ENCODE data around the gene CSMD2. TPM values are rescaled to one million over a fixed set of nuclear protein-coding genes. Genes with fewer than 3 reads are reported as not detected.

CSMD2 gene
- total RNA-seq, 1 experiment from 2014 or later = not detected

GRCh38 chr1:33697816-33698215 lies 467.2 kb downstream of the CSMD2 start:
- TF ChIP-seq EZH2 (IDR thresholded peaks at IDR 0.05; ENCODE audit: low read depth) = no peak
- no peak for TF ChIP-seq CTCF (conservative IDR thresholded peaks at IDR 0.05)
- Histone ChIP-seq H4K20me1 (ENCODE audit: insufficient read depth) (no peaks in the 10 kb centered on the region), H3K79me2 (ENCODE audit: low read depth) (no peaks in the 10 kb centered on the region), H3K27ac (no peak overlapping the region), H3K4me3 (no peak overlapping the region), H3K36me3 (ENCODE audit: low read depth) (no peaks in the 10 kb centered on the region), H3K27me3 (ENCODE audit: insufficient read depth, low read depth) (peaks cover 46% of the 10 kb centered on the region), H3K4me1 (replicated peaks; ENCODE audit: insufficient read depth) (no peaks in the 10 kb centered on the region), H2AFZ (no peak overlapping the region), H3K9me2 (ENCODE audit: insufficient read depth) (no peaks in the 10 kb centered on the region), H3F3A (ENCODE audit: insufficient read depth, low read depth) (no peaks in the 10 kb centered on the region), H3K4me2 (no peak overlapping the region), H3K9me3 (ENCODE audit: insufficient read depth, low read depth) (no peaks in the 10 kb centered on the region)
- intact Hi-C loops (cut with micrococcal nuclease; ENCODE audit: unreplicated experiment) = no loop called here
- POLR2A ChIA-PET (ENCODE audit: unreplicated experiment) = no interaction called here
- no TSS peak for BruUV-seq (replicated peaks)
- CTCF ChIA-PET = no interaction called here
- DNase-seq = no peak

- H3K36me3 ChIP-seq (ENCODE audit: low read depth) = no peaks in the 10 kb centered on the region
- no peak overlapping the region for H3K4me2 ChIP-seq
- ChIA-PET CTCF (no interaction called here), POLR2A (ENCODE audit: unreplicated experiment) (no interaction called here)
- H3K79me2 ChIP-seq (ENCODE audit: low read depth) = no peaks in the 10 kb centered on the region
- H4K20me1 ChIP-seq (ENCODE audit: insufficient read depth) = no peaks in the 10 kb centered on the region
- peaks cover 54% of the 10 kb centered on the region for H3K27me3 ChIP-seq (ENCODE audit: insufficient read depth, low read depth)
- H3F3A ChIP-seq (ENCODE audit: insufficient read depth, low read depth) = no peaks in the 10 kb centered on the region
- no peak for DNase-seq
- intact Hi-C loops (cut with micrococcal nuclease; ENCODE audit: unreplicated experiment) = no loop called here
- BruUV-seq (replicated peaks) = no TSS peak
- H3K27ac ChIP-seq = no peak overlapping the region
- no peaks in the 10 kb centered on the region for H3K9me3 ChIP-seq (ENCODE audit: insufficient read depth, low read depth)
- H3K4me3 ChIP-seq = no peak overlapping the region
- TF ChIP-seq CTCF (conservative IDR thresholded peaks at IDR 0.05) (no peak), EZH2 (IDR thresholded peaks at IDR 0.05; ENCODE audit: low read depth) (no peak)
- no peaks in the 10 kb centered on the region for H3K9me2 ChIP-seq (ENCODE audit: insufficient read depth)
- no peak overlapping the region for H2AFZ ChIP-seq
- no peaks in the 10 kb centered on the region for H3K4me1 ChIP-seq (replicated peaks; ENCODE audit: insufficient read depth)
Measured at GRCh38 chr1:33696962-33697361, 468.1 kb downstream of the CSMD2 start.

GRCh38 chr1:33696311-33696710 lies 468.7 kb downstream of the CSMD2 start:
- no peak overlapping the region for H3K4me3 ChIP-seq
- no peaks in the 10 kb centered on the region for H3K36me3 ChIP-seq (ENCODE audit: low read depth)
- intact Hi-C loops (cut with micrococcal nuclease; ENCODE audit: unreplicated experiment) = no loop called here
- no peak for TF ChIP-seq EZH2 (IDR thresholded peaks at IDR 0.05; ENCODE audit: low read depth)
- TF ChIP-seq CTCF (conservative IDR thresholded peaks at IDR 0.05) = no peak
- BruUV-seq (replicated peaks) = no TSS peak
- H3K27ac ChIP-seq = no peak overlapping the region
- H3F3A ChIP-seq (ENCODE audit: insufficient read depth, low read depth) = no peaks in the 10 kb centered on the region
- ChIA-PET CTCF (no interaction called here), POLR2A (ENCODE audit: unreplicated experiment) (no interaction called here)
- H3K4me2 ChIP-seq = no peak overlapping the region
- H3K9me2 ChIP-seq (ENCODE audit: insufficient read depth) = no peaks in the 10 kb centered on the region
- no peaks in the 10 kb centered on the region for H3K79me2 ChIP-seq (ENCODE audit: low read depth)
- no peak for DNase-seq
- no peak overlapping the region for H2AFZ ChIP-seq
- H4K20me1 ChIP-seq (ENCODE audit: insufficient read depth) = no peaks in the 10 kb centered on the region
- no peaks in the 10 kb centered on the region for H3K4me1 ChIP-seq (replicated peaks; ENCODE audit: insufficient read depth)
- no peaks in the 10 kb centered on the region for H3K9me3 ChIP-seq (ENCODE audit: insufficient read depth, low read depth)
- peaks cover 61% of the 10 kb centered on the region for H3K27me3 ChIP-seq (ENCODE audit: insufficient read depth, low read depth)

Measured in PC-9 (cell line).